GM23338 (cell line): ENCODE results near the gene SLAMF9.

ENCODE experiments used
- CREB1 ChIP-seq: fragments of 250-450 bp; sonication (Bioruptor Pico); IDR thresholded peaks from 2 replicates; pipeline ENCODE4 v1.5.0; 2020; ENCODE audit warnings: low read depth, mild to moderate bottlenecking, moderate library complexity
- CTCF ChIP-seq, 2 experiments: fragments of 200-600 bp in 1 of 2; sonication (generic) in 1 of 2; conservative IDR thresholded peaks; 2 replicates each; pipeline versions ENCODE4 v1.5.1 to v1.6.1; 2016 to 2017; ENCODE audit warnings: antibody characterized with exemption in 2 of 2, low read depth in 2 of 2, mild to moderate bottlenecking in 2 of 2, moderate library complexity in 1 of 2
- EZH2 ChIP-seq: fragments of 200-600 bp; sonication (generic); IDR thresholded peaks from one replicate; pipeline ENCODE4 v1.8.0; 2017; ENCODE audit warnings: antibody characterized with exemption, mild to moderate bottlenecking, low read depth; ENCODE audit not compliant: unreplicated experiment
- EZH2phosphoT487 ChIP-seq: fragments of 200-600 bp; sonication (generic); IDR thresholded peaks from one replicate; pipeline ENCODE4 v1.8.1; 2018; ENCODE audit warnings: antibody characterized with exemption; ENCODE audit not compliant: unreplicated experiment
- POLR2AphosphoS5 ChIP-seq: IDR thresholded peaks from 2 replicates; pipeline ENCODE4 v1.6.1; 2016; ENCODE audit warnings: antibody characterized with exemption, low read depth
- REST ChIP-seq: IDR thresholded peaks from one replicate; pipeline ENCODE4 v1.6.1; 2018; ENCODE audit warnings: antibody characterized with exemption; ENCODE audit not compliant: unreplicated experiment
- STAT1 ChIP-seq: IDR thresholded peaks from one replicate; pipeline ENCODE4 v1.6.1; 2016; ENCODE audit warnings: antibody characterized with exemption; ENCODE audit not compliant: unreplicated experiment

GRCh38 chr1:159914252-159915018, 39.6 kb downstream of the SLAMF9 start:
- no peak for TF ChIP-seq CTCF (conservative IDR thresholded peaks at IDR 0.05; ENCODE audit: low read depth in 2 of 2)
- no peak for TF ChIP-seq STAT1
- no peak for TF ChIP-seq EZH2
- no peak for TF ChIP-seq CREB1
- no peak for TF ChIP-seq POLR2AphosphoS5
- TF ChIP-seq REST = no peak
- no peak for TF ChIP-seq EZH2phosphoT487
